Stimulated activated CD8-positive, alpha-beta memory T cell treated with anti-CD3 and anti-CD28 coated beads, Interleukin-2, amount 100 ng/mL, for 1 hour (primary cell): Measurements from ENCODE around the gene KCNG4.

Experiments used
- DNase-seq, 2 donors: peaks; one replicate each; pipeline ENCODE4 v3.0.0-alpha.2; 2020; ENCODE audit warnings: low read depth in 2 of 2

Gene KCNG4

DNA sequence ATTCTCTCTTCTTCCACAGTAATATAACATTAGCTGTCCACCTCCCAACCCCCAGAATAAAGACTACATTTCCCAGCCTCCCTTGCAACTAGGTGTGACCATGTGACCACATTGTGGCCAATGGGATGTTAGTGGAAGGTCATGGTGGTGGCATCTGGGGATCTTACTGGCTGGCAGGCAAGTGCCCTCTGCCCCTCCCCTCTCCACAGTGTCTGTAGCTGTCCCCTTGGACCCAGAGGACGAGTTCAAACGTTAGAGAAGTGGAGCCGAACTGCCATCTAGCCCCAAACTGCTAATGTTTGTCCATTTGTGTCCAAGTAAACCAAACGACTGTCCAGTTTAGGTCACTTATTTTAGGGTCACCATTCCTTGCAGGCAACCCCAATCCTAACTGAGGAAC lies 26.6 kb upstream of the KCNG4 start:
- DNase-seq, result no peak

DNA sequence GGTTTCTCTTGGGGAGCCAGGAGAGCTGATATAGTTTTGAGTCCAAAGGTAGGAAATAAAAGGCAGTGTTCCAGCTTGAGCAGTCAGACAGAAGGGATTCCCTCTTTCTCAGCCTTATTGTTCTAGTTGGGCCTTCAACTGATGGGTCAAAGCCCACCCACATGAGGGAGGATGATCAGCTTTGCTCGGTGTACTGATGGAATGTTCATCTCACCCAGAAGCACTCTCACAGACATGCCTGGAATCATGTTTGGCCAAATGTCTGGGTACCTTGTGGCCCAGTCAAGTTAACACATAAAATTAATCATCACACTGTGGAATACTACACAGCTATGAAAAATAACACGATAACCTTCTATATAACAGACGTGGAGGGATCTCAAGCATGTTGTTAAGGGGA lies 23.1 kb upstream of the KCNG4 start:
- no peak for DNase-seq

DNA sequence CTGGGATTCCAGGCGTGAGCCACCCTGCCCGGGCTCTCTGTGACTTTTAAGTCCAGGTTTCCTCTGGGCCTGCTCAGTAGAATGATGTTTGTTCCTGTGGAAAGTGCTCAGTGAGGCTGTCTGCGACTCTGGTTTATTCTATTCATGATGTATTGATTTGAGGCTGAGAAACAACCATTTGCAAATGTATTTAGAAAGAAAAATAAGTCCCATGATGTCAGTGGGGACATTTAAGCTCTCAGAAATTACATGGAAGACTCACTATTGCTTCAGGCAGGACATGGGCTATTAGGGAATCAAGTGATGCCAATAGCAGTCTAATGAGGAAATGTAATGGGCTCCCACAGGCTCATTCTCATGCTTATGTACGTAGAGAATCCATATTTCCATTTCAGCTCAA lies 22.2 kb upstream of the KCNG4 start:
- no peak for DNase-seq

DNA sequence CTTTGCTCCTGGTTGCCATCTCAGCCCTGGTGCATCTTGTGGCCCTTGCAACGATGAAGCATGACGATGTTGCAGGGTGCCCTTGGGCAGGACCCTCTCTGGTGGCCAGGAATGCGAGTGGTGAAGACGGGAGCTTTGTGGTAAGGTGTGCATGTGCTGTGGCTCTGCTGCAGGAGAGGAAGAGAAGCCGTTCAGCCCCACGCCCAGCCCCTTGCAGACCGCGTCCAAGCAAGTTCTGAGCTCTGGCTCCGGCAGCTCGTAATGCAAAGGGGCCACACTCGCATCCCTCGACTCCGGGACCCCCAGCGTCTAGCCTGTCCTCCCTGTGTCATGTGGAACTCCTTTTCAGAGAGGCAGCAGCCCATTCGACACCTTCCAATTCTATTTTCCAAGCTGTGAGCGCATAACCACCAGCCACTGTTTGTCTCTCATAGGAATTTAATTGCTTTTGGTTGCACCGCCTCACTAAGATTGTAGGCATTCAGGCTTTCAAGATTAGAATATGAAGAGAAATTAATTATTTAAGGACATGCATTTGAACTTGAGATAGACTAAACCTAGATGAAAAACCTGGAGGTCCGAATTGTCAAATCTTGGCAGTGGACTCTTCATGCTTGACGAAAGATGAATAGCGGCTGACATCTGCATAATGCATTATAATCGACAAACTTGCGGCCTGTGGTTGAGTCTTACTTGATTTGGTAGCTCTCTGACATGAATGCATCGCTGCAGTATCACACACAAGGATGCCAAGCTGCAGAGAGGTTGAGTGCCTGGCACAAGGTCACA lies 21.1 kb upstream of the KCNG4 start:
- no peak for DNase-seq

DNA sequence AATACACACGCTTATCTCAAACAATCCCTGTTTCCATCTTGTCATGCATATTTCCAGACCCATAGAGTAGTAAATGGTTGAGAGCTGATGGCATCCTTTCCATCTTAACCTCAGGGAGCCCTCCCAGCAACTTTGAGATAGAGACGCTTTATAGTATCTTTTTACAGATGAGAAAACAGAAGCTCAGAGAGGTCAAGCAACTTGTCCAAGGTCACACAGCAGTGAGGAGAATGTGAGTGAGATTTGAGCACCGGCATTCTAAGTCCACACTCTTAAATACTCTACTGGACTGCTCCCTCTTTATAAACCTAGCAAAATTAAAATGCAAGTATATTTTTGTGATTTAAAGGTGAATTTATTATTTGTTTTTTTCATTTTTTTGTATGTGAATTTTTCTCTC lies 19.9 kb upstream of the KCNG4 start:
- DNase-seq, result no peak

DNA sequence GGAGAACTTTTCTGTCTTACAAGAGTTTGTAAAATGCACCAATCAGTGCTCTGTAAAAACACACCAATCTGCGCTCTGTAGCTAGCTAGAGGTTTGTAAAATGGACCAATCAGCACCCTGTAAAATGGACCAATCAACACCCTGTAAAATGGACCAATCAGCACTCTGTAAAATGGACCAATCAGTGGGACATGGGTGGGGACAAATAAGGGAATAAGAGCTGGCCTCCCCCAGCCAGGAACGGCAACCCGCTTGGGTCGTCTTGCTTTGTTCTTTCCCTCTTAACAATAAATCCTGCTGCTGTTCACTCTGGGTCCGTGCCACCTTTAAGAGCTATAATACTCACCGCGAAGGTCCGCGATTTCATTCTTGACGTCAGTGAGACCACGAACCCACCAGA lies 18.5 kb upstream of the KCNG4 start:
- DNase-seq, result no peak

DNA sequence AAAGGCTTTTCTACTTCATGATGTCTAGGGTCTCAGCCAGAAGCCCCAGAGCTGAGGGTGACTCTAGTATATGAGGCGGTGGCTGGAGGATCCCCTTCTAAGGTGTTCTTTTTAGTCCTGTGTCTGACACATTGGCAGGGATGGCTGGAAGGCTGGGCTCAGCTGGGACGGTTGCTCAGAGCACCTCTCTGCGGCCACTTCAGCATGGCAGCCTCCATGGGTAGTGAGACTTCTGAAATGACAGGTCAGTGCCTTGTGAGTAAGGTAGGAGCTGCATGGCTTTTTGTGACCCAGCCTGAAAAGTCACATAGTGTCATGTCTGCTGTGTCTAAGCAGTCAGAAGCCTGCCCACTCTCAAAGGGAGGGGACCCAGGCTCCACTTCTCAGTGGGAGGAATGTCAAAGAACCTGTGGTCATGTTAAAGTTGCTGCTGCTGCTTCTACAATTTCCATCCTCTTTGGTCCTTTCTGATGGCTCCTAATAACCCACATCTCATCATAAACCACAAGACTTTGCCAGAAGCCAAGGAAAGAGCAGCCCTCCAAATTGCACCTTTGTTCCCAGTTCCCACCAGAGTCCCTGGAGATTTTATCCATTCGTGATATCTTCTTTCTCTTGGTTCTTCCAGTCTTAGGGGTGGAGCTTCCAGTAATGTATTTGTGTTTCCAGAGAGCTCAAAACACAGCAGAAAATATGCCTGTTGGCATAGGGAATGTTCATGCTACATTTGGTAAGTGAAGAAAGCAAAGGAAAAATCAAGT lies 15.4 kb upstream of the KCNG4 start:
- DNase-seq, result no peak

DNA sequence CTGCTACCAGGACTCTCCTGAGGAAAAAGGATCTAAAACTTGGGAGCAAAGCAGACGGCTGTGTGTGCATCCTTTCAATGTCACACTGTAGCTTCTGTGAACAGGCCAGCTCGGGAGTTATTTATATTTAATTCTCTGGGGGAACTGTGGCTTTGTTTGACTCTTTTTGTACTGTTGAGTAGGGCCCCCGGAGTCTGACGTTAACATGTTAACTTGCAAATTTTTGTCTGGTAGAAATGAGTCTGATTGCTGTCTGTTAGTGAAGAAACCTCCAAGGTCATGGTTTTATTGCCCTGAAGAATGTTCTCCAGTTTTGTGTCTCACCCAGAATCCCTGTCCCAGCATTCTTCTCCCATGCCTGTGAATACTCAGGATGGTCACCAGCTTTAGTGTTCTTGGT lies 14.2 kb upstream of the KCNG4 start:
- DNase-seq, result no peak

DNA sequence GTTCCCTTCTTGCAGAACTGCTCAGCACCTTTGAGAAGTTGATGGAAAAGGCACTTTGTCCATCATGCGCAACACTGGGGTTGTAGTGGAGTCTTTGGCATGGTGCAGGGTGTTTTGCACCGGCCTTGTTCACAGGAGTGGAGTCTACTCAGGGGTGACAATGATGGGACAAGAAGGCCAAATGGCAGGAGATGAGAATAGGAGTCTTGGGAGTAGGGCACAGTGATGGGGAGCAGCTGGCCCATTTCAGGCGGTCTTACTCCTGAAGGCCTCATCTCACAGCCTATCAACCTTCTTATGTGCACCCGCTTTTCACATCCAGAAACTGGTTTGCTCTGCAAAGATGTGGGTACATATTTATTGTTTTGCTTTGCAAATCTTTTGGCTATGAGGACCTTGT lies 13.4 kb upstream of the KCNG4 start:
- DNase-seq, result no peak

DNA sequence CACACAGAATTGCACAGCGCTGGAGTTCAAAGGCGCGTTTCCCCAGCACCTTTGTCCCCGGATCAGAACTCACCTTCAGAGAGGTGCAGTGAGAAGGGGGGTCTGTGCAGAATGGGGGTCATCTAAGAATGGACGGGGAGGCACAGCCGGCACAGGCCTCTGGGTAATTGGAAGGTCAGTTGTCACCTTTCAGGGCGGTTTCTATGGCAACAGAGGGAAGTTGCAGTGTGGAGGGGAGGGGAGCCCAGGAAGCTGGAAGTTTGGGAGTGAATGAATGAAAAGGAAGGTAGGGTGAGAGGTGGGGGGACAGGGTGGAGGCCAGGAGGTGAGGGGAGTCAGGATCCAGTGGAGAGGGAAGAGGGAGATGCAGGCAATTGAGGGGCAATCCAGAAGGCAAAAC lies 12.4 kb upstream of the KCNG4 start:
- no peak for DNase-seq

DNA sequence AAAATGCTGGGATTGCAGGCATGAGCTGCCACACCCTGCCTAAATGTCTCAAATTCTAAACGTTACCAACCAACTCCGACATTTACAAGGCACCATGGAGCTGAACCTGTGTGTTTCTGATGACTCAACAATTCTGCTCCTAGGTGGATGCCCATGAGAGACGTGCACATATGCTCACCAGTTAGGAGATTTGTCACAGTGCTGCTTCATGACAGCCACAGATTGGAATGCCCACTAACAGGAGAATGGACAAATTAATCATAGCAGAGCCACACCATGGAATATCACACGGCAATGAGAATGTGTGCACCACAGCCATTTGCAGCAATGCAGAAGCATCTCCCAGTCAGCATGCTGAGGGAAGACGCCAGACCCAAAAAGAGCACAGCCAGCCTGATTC lies 8.0 kb upstream of the KCNG4 start:
- no peak for DNase-seq

DNA sequence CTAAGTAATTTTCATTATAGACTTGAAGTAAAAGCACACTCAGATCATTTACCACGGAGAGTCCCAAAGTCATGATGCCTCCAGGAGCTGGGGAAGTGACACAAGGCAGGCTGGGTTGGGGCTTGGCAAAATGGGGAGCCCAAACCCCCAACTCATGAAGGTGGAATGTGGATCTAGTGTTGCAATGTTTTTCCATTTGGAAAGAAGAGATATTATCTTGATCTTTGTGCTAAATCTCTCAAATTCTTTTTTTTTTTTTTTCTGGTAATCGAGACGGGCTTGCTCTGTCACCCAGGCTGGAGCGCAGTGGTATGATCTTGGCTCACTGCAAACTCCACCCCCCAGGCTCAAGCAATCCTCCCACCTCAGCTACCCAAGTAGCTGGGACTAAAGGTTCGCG lies 7.5 kb upstream of the KCNG4 start:
- DNase-seq, result no peak

DNA sequence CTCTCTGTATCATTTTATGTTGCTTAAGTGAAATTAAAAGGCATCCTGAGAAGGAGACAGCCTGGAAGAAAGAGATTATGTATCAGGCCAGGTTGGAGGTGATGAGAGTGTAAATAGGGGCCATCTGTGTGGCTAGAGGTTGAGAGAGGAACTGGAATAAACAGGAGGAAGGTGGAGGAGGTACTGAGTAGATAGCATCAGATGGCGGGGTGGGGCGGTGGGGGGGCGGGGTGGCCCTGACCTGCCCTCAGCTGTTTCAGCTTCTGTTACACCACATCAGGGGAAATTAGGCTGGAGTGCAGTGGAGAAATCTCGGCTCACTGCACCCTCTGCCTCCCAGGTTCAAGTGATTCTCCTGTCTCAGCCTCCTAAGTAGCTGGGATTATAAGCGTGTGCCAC lies 6.9 kb upstream of the KCNG4 start:
- DNase-seq, result no peak

DNA sequence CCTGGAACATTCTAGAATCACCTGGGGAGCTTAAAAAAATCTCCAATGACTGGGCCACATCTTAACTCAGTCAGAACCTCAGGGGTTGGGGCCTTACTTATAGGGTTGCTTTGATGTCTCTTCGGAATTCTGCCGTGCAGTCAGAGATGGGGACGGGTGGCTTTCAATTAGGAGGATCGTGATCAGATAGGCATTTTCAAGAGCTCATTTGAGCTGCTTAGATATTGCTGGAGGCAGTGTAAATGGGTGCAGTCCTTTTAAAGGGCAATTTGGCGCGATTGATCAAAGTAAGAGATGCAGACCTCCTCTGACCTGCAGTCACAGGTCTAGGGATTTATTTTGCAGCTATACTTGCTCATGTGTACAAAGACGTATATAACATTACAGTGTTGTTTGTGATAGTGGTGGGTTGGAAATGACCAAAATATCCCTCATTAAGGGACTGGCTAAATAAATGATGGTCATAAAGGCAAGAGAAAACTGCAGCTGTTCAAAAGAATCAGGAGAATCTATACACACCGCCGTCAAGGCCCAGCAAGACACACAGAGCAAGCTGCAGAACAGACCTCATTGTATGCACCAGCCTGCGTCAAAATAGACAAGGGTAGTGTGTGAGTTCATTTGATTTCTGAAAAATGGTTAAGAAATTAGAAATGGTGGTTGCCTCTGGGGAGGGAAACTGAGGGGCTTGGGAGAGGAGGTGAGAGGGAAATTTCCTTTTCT lies 6.3 kb upstream of the KCNG4 start:
- no peak for DNase-seq

DNA sequence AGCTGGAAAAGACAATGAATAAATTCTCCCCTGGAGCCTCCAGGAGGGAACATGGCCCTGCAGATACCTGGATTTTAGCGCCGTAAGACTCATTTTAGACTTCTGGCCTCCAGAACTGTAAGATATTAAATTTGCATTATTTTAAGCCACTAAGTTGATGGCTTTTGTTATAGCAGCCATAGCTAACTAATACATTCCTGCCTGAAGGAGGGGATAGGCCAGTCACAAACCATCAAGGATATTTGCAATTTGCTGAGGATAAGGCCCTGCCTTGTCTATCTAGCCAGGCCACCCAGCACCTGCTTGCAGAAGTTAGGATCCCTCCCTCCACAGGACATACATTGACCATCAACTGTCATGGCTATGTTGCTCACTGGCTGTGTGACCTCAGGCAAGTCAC lies 4.9 kb upstream of the KCNG4 start:
- DNase-seq, result no peak

DNA sequence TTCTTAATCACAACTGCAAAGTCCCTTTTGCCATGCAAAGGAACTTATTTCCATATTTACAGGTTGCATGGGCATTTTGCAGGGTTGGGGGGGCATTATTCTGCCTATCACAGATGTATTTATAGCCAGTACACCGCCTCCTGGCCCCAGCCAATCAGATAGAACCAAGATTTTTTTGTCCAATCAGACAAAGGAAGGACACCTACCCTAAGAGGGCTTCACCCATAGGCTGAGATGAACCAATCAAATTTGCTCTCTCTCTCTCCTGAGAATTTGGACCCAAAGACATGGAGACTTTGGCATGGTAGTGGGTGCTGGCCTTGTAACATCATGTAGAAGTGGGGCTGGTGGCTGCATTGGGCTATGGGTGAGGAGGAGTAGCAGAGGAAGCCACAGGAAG lies 3.9 kb upstream of the KCNG4 start:
- DNase-seq, result no peak

DNA sequence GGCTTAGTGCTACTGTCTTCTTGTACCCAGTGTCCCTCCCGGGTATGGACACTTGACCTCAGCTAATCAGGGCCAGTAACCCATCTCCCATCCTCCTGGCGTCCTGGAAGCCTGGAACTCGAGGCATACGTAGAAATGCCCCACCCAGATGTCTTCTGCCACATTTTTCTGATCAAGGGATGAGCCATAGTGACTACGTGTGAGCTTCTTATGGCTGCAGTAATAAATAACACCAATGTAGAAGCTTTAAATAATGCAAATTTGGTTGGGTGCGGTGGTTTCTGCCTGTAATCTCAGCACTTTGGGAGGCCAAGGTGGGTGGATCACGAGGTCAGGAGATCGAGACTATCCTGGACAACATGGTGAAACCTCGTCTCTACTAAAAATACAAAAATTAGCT lies 3.0 kb upstream of the KCNG4 start:
- no peak for DNase-seq

DNA sequence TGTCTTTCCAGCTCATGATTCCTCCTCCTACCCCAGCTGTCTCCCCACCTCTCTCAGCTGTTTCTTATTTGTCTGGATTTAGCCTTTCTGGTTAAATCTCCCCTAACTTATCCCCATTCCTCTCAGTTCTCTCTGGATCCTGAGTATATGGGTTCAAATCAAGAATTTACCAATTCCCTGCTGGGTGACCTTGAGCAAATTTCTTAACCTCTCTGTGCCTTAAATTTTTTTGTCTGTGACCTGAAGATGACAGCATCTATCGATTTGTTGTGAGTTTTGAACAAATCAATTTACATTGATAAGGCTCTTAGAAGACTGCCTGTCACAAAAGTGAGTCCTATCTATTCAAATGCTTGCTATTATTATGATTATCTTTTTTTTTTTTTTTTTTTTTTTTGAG lies 2.0 kb upstream of the KCNG4 start:
- no peak for DNase-seq

DNA sequence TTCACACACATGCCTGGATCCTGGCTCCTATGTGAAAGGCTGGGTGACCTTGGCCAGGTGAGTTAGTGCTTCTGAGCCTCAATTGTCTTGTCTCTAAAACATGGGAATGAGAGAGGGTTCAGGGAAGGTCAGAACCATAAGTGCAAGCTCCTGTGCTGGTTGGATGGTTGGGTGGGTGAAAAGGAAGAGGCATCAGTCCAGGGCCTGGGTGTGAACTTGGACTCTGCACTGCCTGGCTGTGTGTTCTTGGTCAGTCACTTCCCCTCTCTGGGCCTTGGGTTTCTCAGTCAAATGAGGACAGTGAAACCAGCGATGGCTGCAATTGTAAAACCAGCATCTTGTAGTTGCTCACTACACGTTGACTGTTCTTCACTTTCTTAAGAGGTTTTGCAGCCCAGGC lies 643 bp upstream of the KCNG4 start:
- DNase-seq, result no peak

DNA sequence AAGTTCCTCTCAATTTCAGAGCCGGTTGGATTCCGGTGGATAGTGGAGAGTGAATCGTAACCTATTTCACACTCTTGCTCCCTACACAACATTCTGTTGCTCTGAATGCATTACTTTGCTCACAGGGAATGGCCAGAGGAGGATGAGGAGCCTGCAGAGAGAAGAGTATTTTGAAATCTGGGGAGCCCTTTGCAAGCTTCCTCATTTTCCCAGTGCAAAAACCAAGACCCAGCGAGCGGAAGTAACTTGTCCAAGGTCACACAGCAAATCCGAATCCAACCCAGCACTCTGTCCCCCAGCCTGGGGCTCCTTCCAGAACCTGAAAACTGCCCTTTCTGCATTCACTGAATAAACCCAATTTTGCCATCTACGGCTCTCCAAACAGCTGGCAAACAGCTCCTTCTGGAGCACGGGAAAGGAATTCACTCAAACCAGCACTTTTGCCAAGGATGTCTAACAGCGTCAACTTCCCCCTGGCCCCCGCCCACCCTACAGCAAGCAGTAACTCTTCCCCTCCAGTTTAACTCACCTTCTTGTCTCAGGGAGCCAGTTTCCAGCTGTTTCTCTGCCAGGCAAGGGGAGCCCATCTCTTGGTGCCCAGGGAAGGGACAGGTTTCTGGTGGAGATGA lies 557 bp downstream of the KCNG4 start:
- no peak for DNase-seq

DNA sequence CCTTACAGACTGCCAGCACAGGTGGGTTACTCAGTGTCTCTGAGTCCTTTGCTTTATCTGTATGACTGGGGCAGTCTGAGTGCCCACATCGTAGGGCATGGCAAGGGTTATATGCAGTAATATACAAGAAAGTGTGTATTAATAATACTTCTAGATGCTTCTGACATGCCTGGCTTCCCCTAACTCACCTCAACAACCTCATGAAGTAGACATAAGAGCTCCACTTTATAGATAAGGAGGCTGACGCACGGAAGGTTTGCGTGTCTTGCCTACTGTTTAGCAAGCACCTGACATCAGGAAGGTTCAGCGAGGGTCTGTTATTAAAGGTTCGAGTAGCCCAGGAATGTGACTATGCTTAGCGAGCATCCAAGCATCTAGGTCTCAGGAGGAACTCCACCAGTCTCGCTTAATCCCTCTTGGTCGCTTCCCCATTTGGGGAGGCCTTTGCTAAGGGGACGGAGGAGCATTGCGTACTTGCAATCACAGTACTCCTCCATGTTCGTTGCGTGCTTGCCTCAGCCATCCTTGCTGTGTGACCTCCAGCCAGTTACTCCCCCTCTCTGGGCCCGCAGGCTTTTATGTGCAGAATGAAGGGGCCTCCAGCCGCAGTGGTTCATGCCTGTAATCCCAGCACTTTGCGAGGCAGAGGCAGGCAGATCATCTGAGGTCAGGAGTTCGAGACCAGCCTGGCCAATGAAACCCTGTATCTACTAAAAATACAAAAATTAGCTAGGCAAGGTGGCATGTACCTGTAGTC lies 1.6 kb downstream of the KCNG4 start:
- no peak for DNase-seq

DNA sequence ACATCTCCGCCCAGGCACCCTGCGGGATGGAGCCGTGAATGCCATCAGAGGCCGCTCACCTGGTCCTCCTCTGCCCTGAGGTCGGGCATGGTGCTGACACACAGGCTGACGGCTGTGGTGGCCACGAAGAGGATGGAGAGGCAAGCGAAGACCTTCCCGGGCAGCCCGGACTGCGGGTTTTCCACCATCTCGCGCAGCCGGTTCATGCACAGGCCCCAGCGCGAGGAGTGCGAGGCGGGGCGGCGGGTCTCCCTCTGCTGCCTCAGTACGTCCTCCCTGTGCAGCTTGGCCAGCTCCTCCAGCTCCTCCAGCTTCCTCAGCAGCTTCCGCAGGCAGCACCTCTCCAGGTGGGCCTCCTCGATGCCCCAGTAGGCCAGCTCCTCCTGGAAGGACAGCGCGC lies 3.1 kb downstream of the KCNG4 start:
- no peak for DNase-seq
